ENCODE data around the gene SH3RF3. TPM values are rescaled to one million over a fixed set of nuclear protein-coding genes. Genes with fewer than 3 reads are reported as not detected.

The SH3RF3 gene
- total RNA-seq, 1 experiment from 2014 or later, result 0.98 TPM

DNA sequence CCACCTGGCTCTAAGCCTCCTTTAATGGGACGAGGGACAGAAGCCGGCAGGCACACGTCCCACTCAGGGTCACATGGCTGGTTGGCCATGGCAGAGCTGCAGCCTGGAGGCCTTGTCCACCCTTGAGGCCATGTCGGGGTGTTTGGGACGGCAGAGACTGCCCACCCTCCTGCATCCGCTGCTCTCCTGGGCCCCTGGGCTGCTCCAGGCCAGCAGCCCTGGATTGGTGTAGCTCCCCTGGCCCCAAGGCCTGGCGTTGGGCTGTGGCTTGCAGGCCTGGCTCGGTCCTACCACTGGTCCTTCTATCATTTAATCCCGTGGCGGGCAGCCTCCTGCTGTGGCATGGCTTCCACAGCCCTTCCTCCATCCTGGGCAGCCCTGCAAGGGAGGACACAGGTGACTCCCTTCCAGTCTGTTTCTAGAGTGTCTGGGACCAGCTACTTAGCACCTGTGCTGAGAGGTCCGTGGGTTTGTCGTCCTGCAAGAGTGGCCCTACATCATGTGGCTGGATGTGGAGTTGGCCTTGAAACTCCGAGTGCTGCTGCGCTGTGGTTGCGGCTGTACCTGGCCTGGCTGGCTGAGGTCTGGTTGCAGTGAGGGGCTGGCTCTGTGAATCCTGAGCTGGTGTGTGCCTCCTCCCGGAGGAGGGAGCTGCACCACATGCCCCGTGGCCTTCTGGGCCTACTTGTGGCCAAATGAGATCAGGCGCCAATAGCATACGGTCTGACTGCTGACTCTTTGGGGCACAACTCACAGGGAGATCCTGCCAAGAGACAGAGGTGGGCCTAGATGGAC, 67.3 kb downstream of the SH3RF3 start:
- DNase-seq, result no peak
- H3K27me3 ChIP-seq (replicated peaks; ENCODE audit: control insufficient read depth, insufficient read depth, low read length), result no peaks in the 10 kb centered on the region
- H3K4me3 Mint-ChIP-seq (ENCODE audit: unreplicated experiment), result no peak overlapping the region
- H3K9me3 Mint-ChIP-seq (ENCODE audit: unreplicated experiment), result no peaks in the 10 kb centered on the region
- peaks cover 10% of the 10 kb centered on the region for H3K4me1 Mint-ChIP-seq (ENCODE audit: low read depth, unreplicated experiment)
- no peak overlapping the region for H3K27ac Mint-ChIP-seq (ENCODE audit: unreplicated experiment)
- intact Hi-C loops (cut with micrococcal nuclease; ENCODE audit: unreplicated experiment), result no loop called here
- H3K4me1 ChIP-seq, result peaks cover 13% of the 10 kb centered on the region; the same call in 1 of the 2 replicates
- POLR2A ChIA-PET, result no interaction called here
- no peaks in the 10 kb centered on the region for H3K9me3 ChIP-seq
- H3K4me3 ChIP-seq (ENCODE audit: low read depth, low read length), result no peak overlapping the region
- CTCF ChIA-PET, result interaction anchor here (1.3 kb wide), 1 partner anchor 24 kb away, joined by 4 read pairs; no protein-coding TSS in a partner anchor
- TF ChIP-seq, protein P1, sequence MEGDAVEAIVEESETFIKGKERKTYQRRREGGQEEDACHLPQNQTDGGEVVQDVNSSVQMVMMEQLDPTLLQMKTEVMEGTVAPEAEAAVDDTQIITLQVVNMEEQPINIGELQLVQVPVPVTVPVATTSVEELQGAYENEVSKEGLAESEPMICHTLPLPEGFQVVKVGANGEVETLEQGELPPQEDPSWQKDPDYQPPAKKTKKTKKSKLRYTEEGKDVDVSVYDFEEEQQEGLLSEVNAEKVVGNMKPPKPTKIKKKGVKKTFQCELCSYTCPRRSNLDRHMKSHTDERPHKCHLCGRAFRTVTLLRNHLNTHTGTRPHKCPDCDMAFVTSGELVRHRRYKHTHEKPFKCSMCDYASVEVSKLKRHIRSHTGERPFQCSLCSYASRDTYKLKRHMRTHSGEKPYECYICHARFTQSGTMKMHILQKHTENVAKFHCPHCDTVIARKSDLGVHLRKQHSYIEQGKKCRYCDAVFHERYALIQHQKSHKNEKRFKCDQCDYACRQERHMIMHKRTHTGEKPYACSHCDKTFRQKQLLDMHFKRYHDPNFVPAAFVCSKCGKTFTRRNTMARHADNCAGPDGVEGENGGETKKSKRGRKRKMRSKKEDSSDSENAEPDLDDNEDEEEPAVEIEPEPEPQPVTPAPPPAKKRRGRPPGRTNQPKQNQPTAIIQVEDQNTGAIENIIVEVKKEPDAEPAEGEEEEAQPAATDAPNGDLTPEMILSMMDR (IDR thresholded peaks at IDR 0.05; ENCODE audit: insufficient read depth in 1 of 2, low read depth in 1 of 2, low read length in 1 of 2, severe bottlenecking in 1 of 2, unreplicated experiment in 1 of 2), result no peak
- H3K36me3 Mint-ChIP-seq (ENCODE audit: insufficient read depth, unreplicated experiment), result no peaks in the 10 kb centered on the region
- no peaks in the 10 kb centered on the region for H3K36me3 ChIP-seq (ENCODE audit: control insufficient read depth, insufficient read depth, low read length)
- no TSS peak for BruUV-seq (replicated peaks)
- peaks cover 4% of the 10 kb centered on the region for H3K27me3 Mint-ChIP-seq (ENCODE audit: insufficient read depth, unreplicated experiment)

DNA sequence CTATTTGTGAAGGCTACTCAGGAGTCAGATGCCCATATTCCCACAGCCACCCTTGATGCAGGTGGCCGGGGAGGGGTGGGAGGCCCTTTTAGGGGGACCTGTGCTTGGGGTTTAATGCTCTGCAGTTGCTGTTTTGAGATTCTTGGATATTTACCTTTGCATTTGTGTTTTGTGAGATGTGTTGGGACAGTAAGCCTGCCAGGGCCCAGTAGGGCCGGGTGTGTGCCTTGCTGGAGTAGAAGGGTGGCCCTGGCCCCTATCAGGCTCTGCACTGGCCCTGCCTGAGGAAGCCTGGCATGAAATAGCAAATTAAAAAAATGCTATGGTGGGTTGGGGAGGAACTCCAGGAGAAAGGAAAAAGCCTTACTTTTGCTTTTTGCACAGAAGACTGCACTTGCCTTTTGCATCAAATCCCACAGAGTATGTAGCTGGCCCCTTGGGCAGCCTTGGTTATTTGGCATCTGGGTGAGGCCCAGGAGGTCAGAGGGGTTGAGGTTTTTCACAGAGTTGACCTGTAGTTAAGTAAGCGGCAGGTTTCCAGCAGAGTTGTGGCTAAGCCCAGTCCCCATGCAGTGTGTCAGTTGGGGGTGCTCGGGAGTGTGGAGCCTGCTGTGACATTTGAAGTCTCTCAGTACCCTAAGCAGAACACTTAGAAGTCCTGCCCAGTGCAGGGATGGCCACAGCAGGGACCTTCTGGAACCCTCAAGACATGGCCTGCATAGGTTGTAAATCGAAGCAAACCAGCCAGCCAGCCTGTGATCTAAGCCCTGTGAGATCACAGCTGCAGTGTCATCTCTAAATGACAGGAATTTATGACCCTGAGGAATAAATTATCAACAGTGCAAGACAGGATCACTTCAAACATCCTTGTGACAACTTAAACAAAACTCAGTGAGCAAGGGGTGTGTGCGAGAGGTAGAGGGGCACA, 68.8 kb downstream of the SH3RF3 start:
- CTCF ChIA-PET, result no interaction called here
- POLR2A ChIA-PET, result no interaction called here
- no peak overlapping the region for H3K4me3 Mint-ChIP-seq (ENCODE audit: unreplicated experiment)
- no peaks in the 10 kb centered on the region for H3K27me3 ChIP-seq (replicated peaks; ENCODE audit: control insufficient read depth, insufficient read depth, low read length)
- TF ChIP-seq, protein P1 (IDR thresholded peaks at IDR 0.05; ENCODE audit: insufficient read depth in 1 of 2, low read depth in 1 of 2, low read length in 1 of 2, severe bottlenecking in 1 of 2, unreplicated experiment in 1 of 2), result no peak
- DNase-seq, result no peak
- H3K4me1 ChIP-seq, result peaks cover 13% of the 10 kb centered on the region; the same call in 1 of the 2 replicates
- intact Hi-C loops (cut with micrococcal nuclease; ENCODE audit: unreplicated experiment), result no loop called here
- no peaks in the 10 kb centered on the region for H3K36me3 Mint-ChIP-seq (ENCODE audit: insufficient read depth, unreplicated experiment)
- no peak overlapping the region for H3K4me3 ChIP-seq (ENCODE audit: low read depth, low read length)
- no peaks in the 10 kb centered on the region for H3K9me3 Mint-ChIP-seq (ENCODE audit: unreplicated experiment)
- peaks cover 3% of the 10 kb centered on the region for H3K27me3 Mint-ChIP-seq (ENCODE audit: insufficient read depth, unreplicated experiment)
- no peak overlapping the region for H3K27ac Mint-ChIP-seq (ENCODE audit: unreplicated experiment)
- H3K36me3 ChIP-seq (ENCODE audit: control insufficient read depth, insufficient read depth, low read length), result no peaks in the 10 kb centered on the region
- no TSS peak for BruUV-seq (replicated peaks)
- H3K4me1 Mint-ChIP-seq (ENCODE audit: low read depth, unreplicated experiment), result peaks cover 10% of the 10 kb centered on the region
- no peaks in the 10 kb centered on the region for H3K9me3 ChIP-seq

- Histone ChIP-seq H3K36me3 (ENCODE audit: control insufficient read depth, insufficient read depth, low read length) (no peaks in the 10 kb centered on the region), H3K27me3 (replicated peaks; ENCODE audit: control insufficient read depth, insufficient read depth, low read length) (no peaks in the 10 kb centered on the region), H3K4me3 (ENCODE audit: low read depth, low read length) (no peak overlapping the region), H3K9me3 (no peaks in the 10 kb centered on the region), H3K4me1 (peaks cover 28% of the 10 kb centered on the region)
- Mint-ChIP-seq H3K27me3 (ENCODE audit: insufficient read depth, unreplicated experiment) (no peaks in the 10 kb centered on the region), H3K4me1 (ENCODE audit: low read depth, unreplicated experiment) (peaks cover 21% of the 10 kb centered on the region), H3K4me3 (ENCODE audit: unreplicated experiment) (no peak overlapping the region), H3K9me3 (ENCODE audit: unreplicated experiment) (no peaks in the 10 kb centered on the region), H3K27ac (ENCODE audit: unreplicated experiment) (no peak overlapping the region), H3K36me3 (ENCODE audit: insufficient read depth, unreplicated experiment) (no peaks in the 10 kb centered on the region)
- ChIA-PET CTCF (no interaction called here), POLR2A (no interaction called here)
- TF ChIP-seq, protein P1 (IDR thresholded peaks at IDR 0.05; ENCODE audit: insufficient read depth in 1 of 2, low read depth in 1 of 2, low read length in 1 of 2, severe bottlenecking in 1 of 2, unreplicated experiment in 1 of 2), result no peak
- no TSS peak for BruUV-seq (replicated peaks)
- intact Hi-C loops (cut with micrococcal nuclease; ENCODE audit: unreplicated experiment), result no loop called here
- no peak for DNase-seq
These were observed 70.8 kb downstream of the SH3RF3 start for GRCh38 chr2:109199790-109200189.

Data from Caco-2 (cell line).